K562 (cell line): Measurements from ENCODE around the gene NME4. TPM values are rescaled to one million over a fixed set of nuclear protein-coding genes. Genes with fewer than 3 reads are reported as not detected.

Experiments used
- BRCA1 ChIP-seq, 2 experiments: fragments of 450-650 bp in 1 of 2; sonication (generic) in 1 of 2; formaldehyde crosslinking in 1 of 2; IDR thresholded peaks; 2 replicates each; pipeline versions ENCODE4 v1.5.0 to v1.6.1; 2017 to 2020; ENCODE audit warnings: mild to moderate bottlenecking in 1 of 2, missing genetic modification reagents in 1 of 2
- HNRNPLL ChIP-seq: fragments of 200-400 bp; formaldehyde crosslinking; IDR thresholded peaks from 2 replicates; pipeline ENCODE4 v1.6.1; 2017; ENCODE audit warnings: low read length, low read depth, mild to moderate bottlenecking; ENCODE audit not compliant: poor library complexity, severe bottlenecking
- LEF1 ChIP-seq: fragments of 450-650 bp; IDR thresholded peaks from 2 replicates; pipeline ENCODE4 v1.6.1; 2016; ENCODE audit warnings: mild to moderate bottlenecking
- MEIS2 ChIP-seq: fragments of 450-650 bp; IDR thresholded peaks from 2 replicates; pipeline ENCODE4 v1.6.1; 2014; ENCODE audit warnings: mild to moderate bottlenecking; ENCODE audit not compliant: partially characterized antibody
- NCOA6 ChIP-seq: fragments of 450-650 bp; IDR thresholded peaks from 2 replicates; pipeline ENCODE4 v1.6.1; 2017; ENCODE audit warnings: mild to moderate bottlenecking
- SLC30A9 ChIP-seq: fragments of 250-450 bp; sonication (Bioruptor Pico); IDR thresholded peaks from 2 replicates; pipeline ENCODE4 v1.8.0; 2022; ENCODE audit warnings: mild to moderate bottlenecking, moderate library complexity
- SOX6 ChIP-seq: fragments of 450-650 bp; IDR thresholded peaks from 2 replicates; pipeline ENCODE4 v1.6.1; 2014; ENCODE audit warnings: mild to moderate bottlenecking
- SRSF9 ChIP-seq: fragments of 200-400 bp; formaldehyde crosslinking; IDR thresholded peaks from 2 replicates; pipeline ENCODE4 v1.6.1; 2017; ENCODE audit warnings: low read depth, low read length, borderline replicate concordance
- ZBTB7A ChIP-seq: IDR thresholded peaks from 2 replicates; pipeline ENCODE4 v1.6.1; 2011; ENCODE audit warnings: low read depth, mild to moderate bottlenecking, low read length, moderate library complexity, borderline replicate concordance; ENCODE audit not compliant: control insufficient read depth
- ZNF197 ChIP-seq: fragments of 200-800 bp; sonication (Bioruptor generic); IDR thresholded peaks from 2 replicates; pipeline ENCODE4 v1.6.1; 2016; ENCODE audit warnings: low read depth, missing genetic modification characterization, missing compliant biosample characterization
- ZNF316 ChIP-seq: fragments of 450-650 bp; IDR thresholded peaks from 2 replicates; pipeline ENCODE4 v1.6.1; 2016
- polyA plus RNA-seq, 8 experiments: library from polyadenylated mRNA; depleted of rRNA in 4 of 8; stranded (reverse) in 5 of 8; unstranded in 3 of 8; fragments of >200 nt; fragmentation: Nextera tagmentation in 2 of 8; fragmentation: Illumina TruSeq in 1 of 8; extraction: Ambion mirVana in 2 of 8; extraction: Trizol in 1 of 8; gene quantifications; 2 replicates each; pipeline versions ENCODE4 v1.2.1 to v1.2.3, GENCODE V29; 2011 to 2014; ENCODE audit warnings: inconsistent platforms in 1 of 8, missing spikeins in 1 of 8
- total RNA-seq, 7 experiments: library from RNA; depleted of rRNA in 6 of 7; stranded (reverse); fragments of >200 nt in 6 of 7; fragmentation: Illumina TruSeq in 2 of 7; extraction: Trizol in 2 of 7; gene quantifications; 2 replicates each; pipeline versions ENCODE4 v1.2.1 to v1.2.3, GENCODE V29; 2011 to 2021; ENCODE audit warnings: low replicate concordance in 1 of 7
- TF ChIP-seq, protein P1 (sequence below): fragments of 450-650 bp; IDR thresholded peaks from 2 replicates; pipeline ENCODE4 v1.6.1; 2016; ENCODE audit warnings: mild to moderate bottlenecking, moderate library complexity
- TF ChIP-seq, protein P2 (sequence below), 2 experiments: fragments of 450-650 bp; conservative IDR thresholded peaks; 2 replicates each; pipeline ENCODE4 v1.6.1; 2017; ENCODE audit warnings: mild to moderate bottlenecking in 2 of 2, moderate library complexity in 2 of 2
- TF ChIP-seq, protein P3 (sequence below): sonication (generic); formaldehyde crosslinking; IDR thresholded peaks from 2 replicates; pipeline ENCODE4 v1.9.0; 2022; ENCODE audit warnings: mild to moderate bottlenecking, missing genetic modification reagents

Gene NME4
- total and polyA plus RNA-seq, 9 of the 15 experiments (the other 6 are each of a cell fraction or from before 2014, with no cell fraction given) = 15.4 to 264 (median 139) TPM

DNA sequence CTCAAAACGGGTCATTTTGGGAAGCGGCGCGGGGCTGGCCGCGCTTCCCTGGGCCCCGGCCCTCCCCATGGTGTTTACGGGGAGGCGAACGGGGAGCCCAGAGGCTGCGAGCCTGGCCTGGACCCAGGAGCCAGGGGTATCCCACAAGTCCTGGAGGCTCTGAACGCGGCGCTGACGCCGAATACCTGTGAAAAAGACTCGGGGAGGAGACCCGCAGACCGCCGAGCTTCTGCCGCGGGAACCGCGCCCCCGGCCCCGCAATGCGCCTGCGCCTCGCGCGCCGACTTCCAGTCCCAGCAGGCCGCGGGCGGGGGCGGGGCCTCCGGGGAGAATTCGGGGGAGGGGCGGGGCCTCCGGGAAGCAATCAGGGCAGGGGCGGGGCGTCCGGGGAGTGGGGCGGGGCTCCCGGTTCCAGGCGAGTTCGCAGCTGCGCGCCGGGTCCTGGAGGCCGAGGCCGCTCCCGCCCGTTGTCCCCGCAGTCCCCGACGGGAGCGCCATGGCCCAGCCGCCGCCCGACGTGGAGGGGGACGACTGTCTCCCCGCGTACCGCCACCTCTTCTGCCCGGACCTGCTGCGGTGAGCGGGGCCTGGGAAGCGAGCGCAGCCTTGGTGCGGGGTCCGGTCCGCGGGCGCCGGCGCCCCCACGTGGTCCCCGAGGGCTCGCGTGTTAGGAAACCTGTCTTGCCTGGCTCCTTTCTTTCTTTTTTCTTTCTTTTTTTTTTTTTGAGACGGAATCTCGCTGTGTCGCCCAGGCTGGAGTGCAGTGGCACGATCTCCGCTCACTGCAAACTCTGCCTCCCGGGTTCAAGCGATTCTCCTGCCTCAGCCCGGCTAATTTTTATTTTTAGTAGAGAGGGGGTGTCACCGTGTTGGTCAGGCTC lies 4.7 kb downstream of the NME4 start, which contains the start of gene DECR2 (continued):
- peak; percentile 24; the same call in 1 of the 2 replicates for TF ChIP-seq SOX6
- TF ChIP-seq, protein P1, sequence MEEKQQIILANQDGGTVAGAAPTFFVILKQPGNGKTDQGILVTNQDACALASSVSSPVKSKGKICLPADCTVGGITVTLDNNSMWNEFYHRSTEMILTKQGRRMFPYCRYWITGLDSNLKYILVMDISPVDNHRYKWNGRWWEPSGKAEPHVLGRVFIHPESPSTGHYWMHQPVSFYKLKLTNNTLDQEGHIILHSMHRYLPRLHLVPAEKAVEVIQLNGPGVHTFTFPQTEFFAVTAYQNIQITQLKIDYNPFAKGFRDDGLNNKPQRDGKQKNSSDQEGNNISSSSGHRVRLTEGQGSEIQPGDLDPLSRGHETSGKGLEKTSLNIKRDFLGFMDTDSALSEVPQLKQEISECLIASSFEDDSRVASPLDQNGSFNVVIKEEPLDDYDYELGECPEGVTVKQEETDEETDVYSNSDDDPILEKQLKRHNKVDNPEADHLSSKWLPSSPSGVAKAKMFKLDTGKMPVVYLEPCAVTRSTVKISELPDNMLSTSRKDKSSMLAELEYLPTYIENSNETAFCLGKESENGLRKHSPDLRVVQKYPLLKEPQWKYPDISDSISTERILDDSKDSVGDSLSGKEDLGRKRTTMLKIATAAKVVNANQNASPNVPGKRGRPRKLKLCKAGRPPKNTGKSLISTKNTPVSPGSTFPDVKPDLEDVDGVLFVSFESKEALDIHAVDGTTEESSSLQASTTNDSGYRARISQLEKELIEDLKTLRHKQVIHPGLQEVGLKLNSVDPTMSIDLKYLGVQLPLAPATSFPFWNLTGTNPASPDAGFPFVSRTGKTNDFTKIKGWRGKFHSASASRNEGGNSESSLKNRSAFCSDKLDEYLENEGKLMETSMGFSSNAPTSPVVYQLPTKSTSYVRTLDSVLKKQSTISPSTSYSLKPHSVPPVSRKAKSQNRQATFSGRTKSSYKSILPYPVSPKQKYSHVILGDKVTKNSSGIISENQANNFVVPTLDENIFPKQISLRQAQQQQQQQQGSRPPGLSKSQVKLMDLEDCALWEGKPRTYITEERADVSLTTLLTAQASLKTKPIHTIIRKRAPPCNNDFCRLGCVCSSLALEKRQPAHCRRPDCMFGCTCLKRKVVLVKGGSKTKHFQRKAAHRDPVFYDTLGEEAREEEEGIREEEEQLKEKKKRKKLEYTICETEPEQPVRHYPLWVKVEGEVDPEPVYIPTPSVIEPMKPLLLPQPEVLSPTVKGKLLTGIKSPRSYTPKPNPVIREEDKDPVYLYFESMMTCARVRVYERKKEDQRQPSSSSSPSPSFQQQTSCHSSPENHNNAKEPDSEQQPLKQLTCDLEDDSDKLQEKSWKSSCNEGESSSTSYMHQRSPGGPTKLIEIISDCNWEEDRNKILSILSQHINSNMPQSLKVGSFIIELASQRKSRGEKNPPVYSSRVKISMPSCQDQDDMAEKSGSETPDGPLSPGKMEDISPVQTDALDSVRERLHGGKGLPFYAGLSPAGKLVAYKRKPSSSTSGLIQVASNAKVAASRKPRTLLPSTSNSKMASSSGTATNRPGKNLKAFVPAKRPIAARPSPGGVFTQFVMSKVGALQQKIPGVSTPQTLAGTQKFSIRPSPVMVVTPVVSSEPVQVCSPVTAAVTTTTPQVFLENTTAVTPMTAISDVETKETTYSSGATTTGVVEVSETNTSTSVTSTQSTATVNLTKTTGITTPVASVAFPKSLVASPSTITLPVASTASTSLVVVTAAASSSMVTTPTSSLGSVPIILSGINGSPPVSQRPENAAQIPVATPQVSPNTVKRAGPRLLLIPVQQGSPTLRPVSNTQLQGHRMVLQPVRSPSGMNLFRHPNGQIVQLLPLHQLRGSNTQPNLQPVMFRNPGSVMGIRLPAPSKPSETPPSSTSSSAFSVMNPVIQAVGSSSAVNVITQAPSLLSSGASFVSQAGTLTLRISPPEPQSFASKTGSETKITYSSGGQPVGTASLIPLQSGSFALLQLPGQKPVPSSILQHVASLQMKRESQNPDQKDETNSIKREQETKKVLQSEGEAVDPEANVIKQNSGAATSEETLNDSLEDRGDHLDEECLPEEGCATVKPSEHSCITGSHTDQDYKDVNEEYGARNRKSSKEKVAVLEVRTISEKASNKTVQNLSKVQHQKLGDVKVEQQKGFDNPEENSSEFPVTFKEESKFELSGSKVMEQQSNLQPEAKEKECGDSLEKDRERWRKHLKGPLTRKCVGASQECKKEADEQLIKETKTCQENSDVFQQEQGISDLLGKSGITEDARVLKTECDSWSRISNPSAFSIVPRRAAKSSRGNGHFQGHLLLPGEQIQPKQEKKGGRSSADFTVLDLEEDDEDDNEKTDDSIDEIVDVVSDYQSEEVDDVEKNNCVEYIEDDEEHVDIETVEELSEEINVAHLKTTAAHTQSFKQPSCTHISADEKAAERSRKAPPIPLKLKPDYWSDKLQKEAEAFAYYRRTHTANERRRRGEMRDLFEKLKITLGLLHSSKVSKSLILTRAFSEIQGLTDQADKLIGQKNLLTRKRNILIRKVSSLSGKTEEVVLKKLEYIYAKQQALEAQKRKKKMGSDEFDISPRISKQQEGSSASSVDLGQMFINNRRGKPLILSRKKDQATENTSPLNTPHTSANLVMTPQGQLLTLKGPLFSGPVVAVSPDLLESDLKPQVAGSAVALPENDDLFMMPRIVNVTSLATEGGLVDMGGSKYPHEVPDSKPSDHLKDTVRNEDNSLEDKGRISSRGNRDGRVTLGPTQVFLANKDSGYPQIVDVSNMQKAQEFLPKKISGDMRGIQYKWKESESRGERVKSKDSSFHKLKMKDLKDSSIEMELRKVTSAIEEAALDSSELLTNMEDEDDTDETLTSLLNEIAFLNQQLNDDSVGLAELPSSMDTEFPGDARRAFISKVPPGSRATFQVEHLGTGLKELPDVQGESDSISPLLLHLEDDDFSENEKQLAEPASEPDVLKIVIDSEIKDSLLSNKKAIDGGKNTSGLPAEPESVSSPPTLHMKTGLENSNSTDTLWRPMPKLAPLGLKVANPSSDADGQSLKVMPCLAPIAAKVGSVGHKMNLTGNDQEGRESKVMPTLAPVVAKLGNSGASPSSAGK = peak; percentile 80
- peak; percentile 32; the same call in 1 of the 2 replicates for TF ChIP-seq ZNF316
- TF ChIP-seq MEIS2 = peak; percentile 19
- no peak for TF ChIP-seq SLC30A9 (CRISPR knock-in tag)
- TF ChIP-seq, protein P2, sequence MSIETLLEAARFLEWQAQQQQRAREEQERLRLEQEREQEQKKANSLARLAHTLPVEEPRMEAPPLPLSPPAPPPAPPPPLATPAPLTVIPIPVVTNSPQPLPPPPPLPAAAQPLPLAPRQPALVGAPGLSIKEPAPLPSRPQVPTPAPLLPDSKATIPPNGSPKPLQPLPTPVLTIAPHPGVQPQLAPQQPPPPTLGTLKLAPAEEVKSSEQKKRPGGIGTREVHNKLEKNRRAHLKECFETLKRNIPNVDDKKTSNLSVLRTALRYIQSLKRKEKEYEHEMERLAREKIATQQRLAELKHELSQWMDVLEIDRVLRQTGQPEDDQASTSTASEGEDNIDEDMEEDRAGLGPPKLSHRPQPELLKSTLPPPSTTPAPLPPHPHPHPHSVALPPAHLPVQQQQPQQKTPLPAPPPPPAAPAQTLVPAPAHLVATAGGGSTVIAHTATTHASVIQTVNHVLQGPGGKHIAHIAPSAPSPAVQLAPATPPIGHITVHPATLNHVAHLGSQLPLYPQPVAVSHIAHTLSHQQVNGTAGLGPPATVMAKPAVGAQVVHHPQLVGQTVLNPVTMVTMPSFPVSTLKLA (conservative IDR thresholded peaks at IDR 0.05) = peak; percentile 86 to 90
- TF ChIP-seq HNRNPLL = peak; percentile 56
- TF ChIP-seq NCOA6 = peak; percentile 95
- no peak for TF ChIP-seq LEF1
- TF ChIP-seq ZBTB7A = peak; percentile 44; the same call in 1 of the 2 replicates
- TF ChIP-seq, protein P3, sequence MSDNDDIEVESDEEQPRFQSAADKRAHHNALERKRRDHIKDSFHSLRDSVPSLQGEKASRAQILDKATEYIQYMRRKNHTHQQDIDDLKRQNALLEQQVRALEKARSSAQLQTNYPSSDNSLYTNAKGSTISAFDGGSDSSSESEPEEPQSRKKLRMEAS (CRISPR knock-in tag) = peak; percentile 91
- no peak for TF ChIP-seq SRSF9
- 0 out of 2 replicates have a peak, but pooled peaks have one; percentile 31 for TF ChIP-seq ZNF197 (CRISPR knock-in tag)
- no peak for TF ChIP-seq BRCA1 (IDR thresholded peaks at IDR 0.05)
- no peak for TF ChIP-seq BRCA1 (CRISPR knock-in tag; IDR thresholded peaks at IDR 0.05)
